Gastroesophageal sphincter (tissue), 3 donors: ENCODE measurements around the gene LENG8.

Experiments used
- POLR2A ChIP-seq, 2 donors: fragments of 450-650 bp; IDR thresholded peaks; one replicate each; pipeline ENCODE4 v1.6.1; 2017; ENCODE audit warnings: antibody characterized with exemption in 2 of 2, mild to moderate bottlenecking in 2 of 2, moderate library complexity in 1 of 2
- POLR2AphosphoS5 ChIP-seq: sonication (generic); formaldehyde crosslinking; IDR thresholded peaks from one replicate; pipeline ENCODE4 v1.6.1; 2017; ENCODE audit warnings: antibody characterized with exemption
- TF ChIP-seq, protein P1 (sequence below), 4 experiments: fragments of 200-600 bp in 2 of 4; fragments of 450-650 bp in 2 of 4; sonication (generic) in 1 of 4; IDR thresholded peaks; one replicate each; pipeline ENCODE4 v1.5.1; 2017 to 2019; ENCODE audit warnings: antibody characterized with exemption in 4 of 4, mild to moderate bottlenecking in 2 of 4, moderate library complexity in 2 of 4

DNA sequence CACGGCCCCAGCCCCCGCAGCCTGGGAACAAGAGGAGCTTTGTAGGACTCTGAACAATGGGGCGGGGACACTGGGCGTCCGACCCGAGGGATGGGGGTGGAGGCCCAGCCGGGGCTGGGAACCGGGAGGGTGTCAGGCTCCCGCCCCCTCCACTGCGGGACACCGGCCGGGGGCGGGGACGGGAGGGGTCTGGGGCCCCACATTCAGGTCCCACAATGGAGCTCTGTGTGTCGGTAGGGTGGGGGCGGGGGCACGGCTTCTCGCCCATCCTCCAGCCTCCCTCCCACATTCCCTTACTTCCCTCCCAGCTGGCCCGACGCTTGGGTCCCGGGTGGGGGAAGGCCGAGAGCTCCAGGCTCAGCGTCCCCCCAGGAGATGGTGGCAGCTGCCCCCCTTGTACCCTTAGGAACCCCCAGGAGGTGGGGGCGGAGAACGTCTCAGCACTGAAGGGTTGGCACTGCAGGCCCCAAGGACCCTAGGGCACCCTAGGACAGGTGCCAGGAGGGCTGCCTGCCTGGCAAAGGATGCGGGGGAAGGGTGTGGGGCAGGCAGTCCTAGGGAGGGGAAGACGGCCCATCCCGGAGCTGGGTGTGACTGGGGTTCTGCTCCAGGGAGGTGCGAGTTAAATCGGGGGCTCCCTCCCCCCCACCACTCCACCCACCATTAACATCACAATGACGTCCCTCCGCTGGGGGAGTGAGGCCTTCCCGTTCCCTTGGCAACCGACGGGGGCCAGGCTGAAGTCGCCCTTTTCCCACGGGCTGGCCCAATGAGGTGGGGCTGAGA is 28.4 kb upstream of the LENG8 start:
- TF ChIP-seq, protein P1, sequence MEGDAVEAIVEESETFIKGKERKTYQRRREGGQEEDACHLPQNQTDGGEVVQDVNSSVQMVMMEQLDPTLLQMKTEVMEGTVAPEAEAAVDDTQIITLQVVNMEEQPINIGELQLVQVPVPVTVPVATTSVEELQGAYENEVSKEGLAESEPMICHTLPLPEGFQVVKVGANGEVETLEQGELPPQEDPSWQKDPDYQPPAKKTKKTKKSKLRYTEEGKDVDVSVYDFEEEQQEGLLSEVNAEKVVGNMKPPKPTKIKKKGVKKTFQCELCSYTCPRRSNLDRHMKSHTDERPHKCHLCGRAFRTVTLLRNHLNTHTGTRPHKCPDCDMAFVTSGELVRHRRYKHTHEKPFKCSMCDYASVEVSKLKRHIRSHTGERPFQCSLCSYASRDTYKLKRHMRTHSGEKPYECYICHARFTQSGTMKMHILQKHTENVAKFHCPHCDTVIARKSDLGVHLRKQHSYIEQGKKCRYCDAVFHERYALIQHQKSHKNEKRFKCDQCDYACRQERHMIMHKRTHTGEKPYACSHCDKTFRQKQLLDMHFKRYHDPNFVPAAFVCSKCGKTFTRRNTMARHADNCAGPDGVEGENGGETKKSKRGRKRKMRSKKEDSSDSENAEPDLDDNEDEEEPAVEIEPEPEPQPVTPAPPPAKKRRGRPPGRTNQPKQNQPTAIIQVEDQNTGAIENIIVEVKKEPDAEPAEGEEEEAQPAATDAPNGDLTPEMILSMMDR (IDR thresholded peaks at IDR 0.05): no peak
- TF ChIP-seq POLR2A (IDR thresholded peaks at IDR 0.05): no peak
- TF ChIP-seq POLR2AphosphoS5: no peak
